Activated naive CD4-positive, alpha-beta T cell treated with anti-CD3 and anti-CD28 coated beads, Interleukin-2, amount 50 U/mL, for 16 hours (primary cell): Measurements from ENCODE around the gene C6orf89.
"Not testable (repeated sequence)": the region's sequence is repeated elsewhere in the genome, so short reads cannot be mapped to it uniquely, and the experiment has no call there.

Source experiments
- DNase-seq: peaks from one replicate; pipeline ENCODE4 v3.0.0-alpha.2; 2020

The C6orf89 gene

GRCh38 chr6:36888654-36889481 is 3.1 kb downstream of the C6orf89 start:
- no peak for DNase-seq

GRCh38 chr6:36890112-36890663 is 4.4 kb downstream of the C6orf89 start:
- no peak for DNase-seq

GRCh38 chr6:36891153-36891552 is 5.4 kb downstream of the C6orf89 start:
- not testable (repeated sequence) for DNase-seq

GRCh38 chr6:36893976-36894932 is 8.5 kb downstream of the C6orf89 start:
- no peak for DNase-seq

- no peak for DNase-seq
These were observed 11.9 kb downstream of the C6orf89 start for GRCh38 chr6:36897609-36898008.

GRCh38 chr6:36904114-36904513 is 18.4 kb downstream of the C6orf89 start:
- no peak for DNase-seq

GRCh38 chr6:36904851-36905393 is 19.2 kb downstream of the C6orf89 start:
- DNase-seq = no peak

- DNase-seq = no peak
These were observed 21.0 kb downstream of the C6orf89 start for GRCh38 chr6:36906539-36907325.

GRCh38 chr6:36907781-36908180 is 22.0 kb downstream of the C6orf89 start:
- DNase-seq = no peak

GRCh38 chr6:36908747-36909146 is 23.0 kb downstream of the C6orf89 start:
- no peak for DNase-seq

GRCh38 chr6:36912030-36912454 is 26.3 kb downstream of the C6orf89 start:
- DNase-seq = peak; percentile 14

- DNase-seq = peak; percentile 38
These were observed 26.8 kb downstream of the C6orf89 start for GRCh38 chr6:36912586-36912985.

GRCh38 chr6:36913082-36913481 is 27.3 kb downstream of the C6orf89 start:
- DNase-seq = no peak

GRCh38 chr6:36914227-36914794 is 28.6 kb downstream of the C6orf89 start:
- no peak for DNase-seq

GRCh38 chr6:36915599-36915998 is 29.8 kb downstream of the C6orf89 start:
- DNase-seq = no peak

- DNase-seq = no peak
These were observed 30.4 kb downstream of the C6orf89 start for GRCh38 chr6:36916126-36916525.

GRCh38 chr6:36917541-36918193 is 31.9 kb downstream of the C6orf89 start:
- no peak for DNase-seq

- no peak for DNase-seq
These were observed 34.3 kb downstream of the C6orf89 start for GRCh38 chr6:36920049-36920448.

- no peak for DNase-seq
These were observed 34.8 kb downstream of the C6orf89 start for GRCh38 chr6:36920546-36920945.

- no peak for DNase-seq
These were observed 38.4 kb downstream of the C6orf89 start for GRCh38 chr6:36924131-36924530.

GRCh38 chr6:36924778-36925374 is 39.1 kb downstream of the C6orf89 start:
- DNase-seq = no peak
